GM13977 (cell line): ENCODE results near the gene HRH1.
"Not testable (repeated sequence)": the region's sequence is repeated elsewhere in the genome, so short reads cannot be mapped to it uniquely, and the experiment has no call there.

Experiments
- DNase-seq: peaks from one replicate; pipeline ENCODE4 v3.0.0; 2012; ENCODE audit warnings: low spot score
- CTCF ChIP-seq: IDR thresholded peaks from 2 replicates; pipeline ENCODE4 v1.5.1; 2012; ENCODE audit warnings: mild to moderate bottlenecking, control low read depth; ENCODE audit not compliant: insufficient read depth; ENCODE audit errors: extremely low read depth, missing control alignments
- in situ Hi-C: fragments of 300-500 bp; cut with MboI; formaldehyde crosslinking; loops from one replicate; pipeline ENCODE4 v1.12.0; 2022; ENCODE audit warnings: low sequenced_read_pairs, low pct_unique_long_range_greater_than_20kb, mixed read lengths, inconsistent platforms; ENCODE audit not compliant: unreplicated experiment

The HRH1 gene

GRCh38 chr3:11154036-11154952 is at the start of gene HRH1:
Gene HRH1 (plus strand): TSS chr3:11154493. CDS start chr3:11259038, 104,545 bp downstream.
- in situ Hi-C loops, result no loop called here
- no peak for DNase-seq
- no peak for TF ChIP-seq CTCF

GRCh38 chr3:11113316-11113715 is 41.0 kb upstream of the HRH1 start:
- DNase-seq, in situ Hi-C loops: not testable (repeated sequence)

- in situ Hi-C loops, result no loop called here
- no peak for TF ChIP-seq CTCF
- DNase-seq, result no peak
These were observed 38.7 kb upstream of the HRH1 start for GRCh38 chr3:11115548-11115947.

- no peak for TF ChIP-seq CTCF
- DNase-seq, result no peak
- in situ Hi-C loops, result no loop called here
These were observed 37.8 kb upstream of the HRH1 start for GRCh38 chr3:11116336-11117059.

- in situ Hi-C loops, result no loop called here
- DNase-seq, result no peak
- TF ChIP-seq CTCF, result no peak
These were observed 36.7 kb upstream of the HRH1 start for GRCh38 chr3:11117591-11117990.

- in situ Hi-C loops, result no loop called here
- TF ChIP-seq CTCF, result no peak
- DNase-seq, result no peak
These were observed 36.1 kb upstream of the HRH1 start for GRCh38 chr3:11118181-11118682.
